Measurements from ENCODE around the gene LMF1. TPM values are rescaled to one million over a fixed set of nuclear protein-coding genes. Genes with fewer than 3 reads are reported as not detected.

LMF1 gene
- total and polyA plus RNA-seq, 8 donors = 7.6 to 121 (median 15.8) TPM

GRCh38 chr16:855471-855870, 115.3 kb downstream of the LMF1 start:
- intact Hi-C loops (cut with DNase I; ENCODE audit: low total_unique reads) = no loop called here
- no peak for DNase-seq

DNA sequence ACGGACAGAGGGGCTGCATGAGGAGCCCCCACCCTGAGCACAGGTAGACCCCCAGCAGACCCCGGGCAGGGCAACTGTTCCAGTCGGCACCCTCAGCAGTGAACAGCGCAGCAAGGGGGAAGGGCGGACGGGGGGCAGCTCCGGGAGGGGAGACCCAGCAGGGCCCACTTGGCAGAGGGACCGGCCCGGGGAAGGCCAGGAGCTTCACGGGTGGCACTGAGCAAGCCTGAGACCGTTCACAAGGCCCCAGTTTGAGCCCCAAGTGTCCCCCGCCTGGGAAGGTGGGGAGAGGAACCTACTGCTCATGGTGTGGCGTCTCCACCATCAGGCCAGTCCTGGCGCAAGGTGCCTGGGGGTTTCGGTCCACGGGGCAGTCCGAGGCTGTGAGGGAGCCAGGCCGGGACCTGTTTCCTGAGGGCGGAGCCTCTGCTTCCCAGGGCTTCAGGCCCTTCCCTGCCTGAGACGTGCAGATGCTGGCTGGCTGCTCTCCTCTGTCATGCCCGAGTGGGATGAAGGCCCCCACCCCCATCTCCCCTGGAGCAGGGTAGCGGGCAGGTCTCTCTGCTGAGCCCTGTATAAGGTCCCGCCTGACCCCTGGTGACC, 115.9 kb downstream of the LMF1 start:
- WGBS, 5 donors = 85 to 92% (median 90%) methylated on average over 12 to 23 of the region's 23 CpGs
- Histone ChIP-seq H3K4me3 (no peak overlapping the region), H3K36me3 (peaks cover 0 to 9% (median 0%) of the 10 kb centered on the region in 4 donors), H3K27me3 (no peaks in the 10 kb centered on the region), H3K9me3 (peaks cover 0 to 18% (median 2%) of the 10 kb centered on the region in 4 donors), H3K4me1 (no peaks in the 10 kb centered on the region), H3K27ac (no peak overlapping the region)
- intact Hi-C loops (cut with DNase I; ENCODE audit: low total_unique reads) = no loop called here
- DNase-seq = no peak
- no peak for TF ChIP-seq EP300 (IDR thresholded peaks at IDR 0.05)
- no peak for TF ChIP-seq POLR2A (IDR thresholded peaks at IDR 0.05)
- no peak for TF ChIP-seq CTCF (IDR thresholded peaks at IDR 0.05)
- TF ChIP-seq POLR2AphosphoS5 (IDR thresholded peaks at IDR 0.05) = no peak

More at GRCh38 chr16:855471-855870, 115.3 kb downstream of the LMF1 start:
- Histone ChIP-seq H3K27ac (no peak overlapping the region), H3K27me3 (no peaks in the 10 kb centered on the region), H3K4me1 (no peaks in the 10 kb centered on the region), H3K36me3 (peaks cover 0 to 9% (median 0%) of the 10 kb centered on the region in 4 donors), H3K4me3 (no peak overlapping the region), H3K9me3 (peaks cover 0 to 12% (median 0%) of the 10 kb centered on the region in 4 donors)
- TF ChIP-seq POLR2A (IDR thresholded peaks at IDR 0.05) = no peak
- TF ChIP-seq POLR2AphosphoS5 (IDR thresholded peaks at IDR 0.05) = no peak
- no peak for TF ChIP-seq EP300 (IDR thresholded peaks at IDR 0.05)
- TF ChIP-seq CTCF (IDR thresholded peaks at IDR 0.05) = no peak
- WGBS, 5 donors = 93 to 100% (median 95%) methylated on average over 4 to 13 of the region's 13 CpGs

DNA sequence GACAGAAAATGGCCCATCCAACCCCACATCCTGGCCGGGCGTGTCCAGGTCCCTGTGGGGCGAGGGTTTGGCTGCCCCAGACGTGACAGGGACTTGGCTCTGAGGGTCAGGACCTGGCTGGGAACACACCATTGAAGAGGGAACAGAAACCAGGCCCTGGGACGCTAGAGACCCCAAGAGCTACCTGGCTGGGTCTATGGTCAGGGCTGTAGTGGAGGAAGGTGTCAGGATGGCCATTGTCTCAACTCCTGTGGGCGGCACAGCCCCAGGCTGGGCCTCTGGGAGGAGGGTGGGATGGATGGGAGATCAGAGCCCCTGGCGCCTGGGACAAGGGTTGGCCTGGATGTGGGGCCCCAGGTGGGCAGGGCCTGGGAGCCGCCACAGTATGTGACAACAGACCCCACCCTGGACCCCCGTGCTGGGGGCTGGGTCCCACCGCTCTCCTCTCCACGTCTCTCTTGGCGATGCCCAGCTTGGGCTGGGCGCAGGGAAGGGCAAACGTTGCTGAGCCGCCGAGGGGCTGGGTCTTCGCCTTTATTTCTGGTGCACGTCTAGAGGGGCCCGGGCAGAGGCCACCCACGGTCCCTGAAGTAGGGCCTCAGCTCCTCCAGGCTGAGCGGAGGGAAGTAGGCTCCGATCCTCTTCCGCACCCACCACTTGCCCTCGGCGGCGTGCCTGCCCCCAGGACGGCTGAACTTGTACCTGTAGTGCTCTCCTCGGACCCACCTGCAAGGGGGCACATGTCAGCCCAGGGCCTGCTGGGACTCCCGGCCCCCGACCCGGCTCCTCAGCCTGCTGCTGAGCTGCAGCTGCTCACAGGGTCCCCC, 116.6 kb downstream of the LMF1 start:
- DNase-seq = no peak

More for the DNA sequence above, 116.6 kb downstream of the LMF1 start:
- H3K36me3 ChIP-seq = peaks cover 0 to 9% (median 0%) of the 10 kb centered on the region in 4 donors
- peaks cover 0 to 24% (median 2%) of the 10 kb centered on the region in 4 donors for H3K9me3 ChIP-seq
- H3K4me1 ChIP-seq = no peaks in the 10 kb centered on the region
- TF ChIP-seq CTCF (IDR thresholded peaks at IDR 0.05) (no peak), POLR2A (IDR thresholded peaks at IDR 0.05) (no peak), EP300 (IDR thresholded peaks at IDR 0.05) (no peak), POLR2AphosphoS5 (IDR thresholded peaks at IDR 0.05) (no peak)
- no peak overlapping the region for H3K4me3 ChIP-seq
- intact Hi-C loops (cut with DNase I; ENCODE audit: low total_unique reads) = no loop called here
- no peak overlapping the region for H3K27ac ChIP-seq
- 89 to 95% (median 92%) methylated on average over 23 to 31 of the region's 31 CpGs for WGBS, 5 donors
- no peaks in the 10 kb centered on the region for H3K27me3 ChIP-seq
